Liver (tissue), 3 donors: ENCODE data around the gene DNAJC6.

Experiments used
- CTCF ChIP-seq: fragments of 150-350 bp; IDR thresholded peaks from 2 replicates; pipeline ENCODE4 v1.5.1; 2017; ENCODE audit warnings: improper control_type of control experiment, low read depth, low read length; ENCODE audit not compliant: missing input control
- HNF4G ChIP-seq: IDR thresholded peaks from 2 replicates; pipeline ENCODE4 v1.6.1; 2016; ENCODE audit warnings: antibody characterized with exemption
- JUND ChIP-seq, 2 donors: IDR thresholded peaks; 2 replicates each; pipeline ENCODE4 v1.6.1; 2016; ENCODE audit warnings: antibody characterized with exemption in 2 of 2
- TAF1 ChIP-seq: conservative IDR thresholded peaks from 2 replicates; pipeline ENCODE4 v1.6.1; 2016; ENCODE audit warnings: antibody characterized with exemption, mild to moderate bottlenecking
- TF ChIP-seq, protein P1 (sequence below): IDR thresholded peaks from 2 replicates; pipeline ENCODE4 v1.6.1; 2016; ENCODE audit warnings: antibody characterized with exemption
- donor health status: healthy.
- donor health status: healthy.

GRCh38 chr1:65393347-65393746 lies 84.0 kb downstream of the DNAJC6 start:
- no peak for TF ChIP-seq CTCF
- TF ChIP-seq, protein P1, sequence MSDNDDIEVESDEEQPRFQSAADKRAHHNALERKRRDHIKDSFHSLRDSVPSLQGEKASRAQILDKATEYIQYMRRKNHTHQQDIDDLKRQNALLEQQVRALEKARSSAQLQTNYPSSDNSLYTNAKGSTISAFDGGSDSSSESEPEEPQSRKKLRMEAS, result no peak
- no peak for TF ChIP-seq HNF4G
- no peak for TF ChIP-seq TAF1
- no peak for TF ChIP-seq JUND (IDR thresholded peaks at IDR 0.05)
